Left lung (tissue), 10 donors: ENCODE measurements around the gene CPNE4. TPM values are rescaled to one million over a fixed set of nuclear protein-coding genes. Genes with fewer than 3 reads are reported as not detected.

Experiments used
- ATAC-seq: fragments of 200-7000 bp; cut with Tn5 transposase; one replicate; pipeline ENCODE4 v1.9.1; 2020; ENCODE audit warnings: moderate library complexity
- DNase-seq, 4 donors: peaks; one replicate each; pipeline ENCODE4 v3.0.0-alpha.2; 2013 to 2020
- H3K27ac ChIP-seq, 2 donors: fragments of 200-600 bp; sonication (generic) in 1 of 2; one replicate each; pipeline versions ENCODE4 v1.5.0 to v1.8.0; 2020 to 2021
- H3K27me3 ChIP-seq, 2 donors: fragments of 200-600 bp; sonication (generic) in 1 of 2; one replicate each; pipeline versions ENCODE4 v1.5.0 to v1.8.0; 2020 to 2021
- H3K36me3 ChIP-seq, 2 donors: fragments of 200-600 bp; sonication (generic) in 1 of 2; one replicate each; pipeline versions ENCODE4 v1.5.0 to v1.8.0; 2020 to 2021
- H3K4me1 ChIP-seq, 2 donors: fragments of 200-600 bp; one replicate each; pipeline ENCODE4 v1.8.0; 2021
- H3K4me3 ChIP-seq, 2 donors: fragments of 200-600 bp; sonication (generic) in 1 of 2; one replicate each; pipeline versions ENCODE4 v1.5.0 to v1.8.0; 2020 to 2021; ENCODE audit warnings: mild to moderate bottlenecking in 1 of 2
- H3K9me3 ChIP-seq, 2 donors: fragments of 200-600 bp; sonication (generic) in 1 of 2; one replicate each; pipeline versions ENCODE4 v1.5.0 to v1.8.0; 2020 to 2021
- intact Hi-C, 2 donors: fragments of 100-400 bp; cut with DNase I; formaldehyde crosslinking; loops; one replicate each; pipeline versions ENCODE4 v1.11.2 to v1.14.2; 2022
- polyA plus RNA-seq, 6 donors: library from polyadenylated mRNA; unstranded; fragments of 120-200 nt; gene quantifications; one replicate each; pipeline ENCODE4 v1.2.1, GENCODE V29; 2013; ENCODE audit not compliant: insufficient read length in 6 of 6
- total RNA-seq, 2 donors: library from RNA; stranded (reverse); fragmentation: NEBNext Ultra II Directional; extraction: Animal tissue kit (Norgen Biotek cat#: 25700); gene quantifications; one replicate each; pipeline ENCODE4 v1.2.1, GENCODE V29; 2021
- TF ChIP-seq, protein P1 (sequence below), 2 donors: fragments of 200-600 bp; sonication (generic) in 1 of 2; IDR thresholded peaks; one replicate each; pipeline versions ENCODE4 v1.5.0 to v1.8.0; 2021; ENCODE audit warnings: antibody characterized with exemption in 2 of 2
- donor health status: DM: no; HTN: yes; CAD: no.
- donor health status: DM: no; HTN: no; CAD: no.

CPNE4 gene
- total and polyA plus RNA-seq, 8 donors, result 0.24 to 2.1 (median 0.85) TPM

DNA sequence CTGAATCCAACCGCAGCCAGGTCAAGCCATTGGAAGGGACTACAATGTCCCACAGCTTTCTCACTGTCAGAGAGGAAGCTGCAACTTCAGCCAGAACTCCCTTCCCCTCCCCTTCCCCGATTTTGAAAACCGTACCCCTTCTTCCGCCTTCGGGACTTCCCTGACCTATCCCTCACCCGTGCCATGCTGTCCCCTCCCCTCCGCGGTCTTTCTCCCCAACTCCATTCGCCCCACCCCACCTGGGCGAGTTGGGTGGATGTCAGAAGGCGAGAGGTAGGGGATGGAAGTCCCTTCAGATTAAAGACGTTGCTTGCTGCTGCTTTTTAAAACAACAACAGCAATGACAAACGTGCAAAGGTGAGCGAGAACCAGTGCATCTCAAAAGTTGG lies 723 bp downstream of the CPNE4 start:
- H3K9me3 ChIP-seq, result no peaks in the 10 kb centered on the region
- H3K4me3 ChIP-seq, result peak overlapping the region in 1 of 2 donors; percentile 6
- peaks cover 0 to 4% of the 10 kb centered on the region in 2 donors for H3K4me1 ChIP-seq
- H3K27me3 ChIP-seq, result peaks cover 39 to 88% of the 10 kb centered on the region in 2 donors
- H3K27ac ChIP-seq, result no peak overlapping the region
- intact Hi-C loops, result no loop called here
- ATAC-seq (no peak), DNase-seq (no peak)
- TF ChIP-seq, protein P1, sequence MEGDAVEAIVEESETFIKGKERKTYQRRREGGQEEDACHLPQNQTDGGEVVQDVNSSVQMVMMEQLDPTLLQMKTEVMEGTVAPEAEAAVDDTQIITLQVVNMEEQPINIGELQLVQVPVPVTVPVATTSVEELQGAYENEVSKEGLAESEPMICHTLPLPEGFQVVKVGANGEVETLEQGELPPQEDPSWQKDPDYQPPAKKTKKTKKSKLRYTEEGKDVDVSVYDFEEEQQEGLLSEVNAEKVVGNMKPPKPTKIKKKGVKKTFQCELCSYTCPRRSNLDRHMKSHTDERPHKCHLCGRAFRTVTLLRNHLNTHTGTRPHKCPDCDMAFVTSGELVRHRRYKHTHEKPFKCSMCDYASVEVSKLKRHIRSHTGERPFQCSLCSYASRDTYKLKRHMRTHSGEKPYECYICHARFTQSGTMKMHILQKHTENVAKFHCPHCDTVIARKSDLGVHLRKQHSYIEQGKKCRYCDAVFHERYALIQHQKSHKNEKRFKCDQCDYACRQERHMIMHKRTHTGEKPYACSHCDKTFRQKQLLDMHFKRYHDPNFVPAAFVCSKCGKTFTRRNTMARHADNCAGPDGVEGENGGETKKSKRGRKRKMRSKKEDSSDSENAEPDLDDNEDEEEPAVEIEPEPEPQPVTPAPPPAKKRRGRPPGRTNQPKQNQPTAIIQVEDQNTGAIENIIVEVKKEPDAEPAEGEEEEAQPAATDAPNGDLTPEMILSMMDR (IDR thresholded peaks at IDR 0.05), result no peak
- peaks cover 0 to 3% of the 10 kb centered on the region in 2 donors for H3K36me3 ChIP-seq

DNA sequence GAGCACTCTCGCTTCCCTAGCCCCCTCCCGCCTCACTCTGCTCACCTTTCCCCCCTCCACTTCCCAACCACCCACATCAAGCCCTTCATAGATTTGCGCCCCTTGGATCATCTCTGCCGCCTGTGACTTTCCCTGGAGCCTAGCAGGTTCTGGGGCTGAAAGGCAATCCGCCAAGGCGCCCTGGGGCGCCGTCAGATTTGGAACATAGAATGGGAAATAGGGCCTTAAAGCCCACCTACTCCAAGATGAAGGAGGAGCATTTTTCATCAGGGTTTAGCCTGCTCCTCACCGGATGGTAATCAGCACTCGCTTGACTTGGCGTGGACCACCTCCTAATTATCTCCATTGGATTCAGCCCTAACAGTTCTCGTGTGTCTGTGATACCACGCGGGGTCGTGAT lies 1.3 kb downstream of the CPNE4 start:
- H3K4me1 ChIP-seq, result peaks cover 0 to 4% of the 10 kb centered on the region in 2 donors
- TF ChIP-seq, protein P1 (IDR thresholded peaks at IDR 0.05), result no peak
- no peak overlapping the region for H3K4me3 ChIP-seq
- no peak for DNase-seq
- H3K27ac ChIP-seq, result no peak overlapping the region
- H3K27me3 ChIP-seq, result peaks cover 39 to 81% of the 10 kb centered on the region in 2 donors
- no peak for ATAC-seq
- peaks cover 0 to 3% of the 10 kb centered on the region in 2 donors for H3K36me3 ChIP-seq
- intact Hi-C loops, result no loop called here
- no peaks in the 10 kb centered on the region for H3K9me3 ChIP-seq

DNA sequence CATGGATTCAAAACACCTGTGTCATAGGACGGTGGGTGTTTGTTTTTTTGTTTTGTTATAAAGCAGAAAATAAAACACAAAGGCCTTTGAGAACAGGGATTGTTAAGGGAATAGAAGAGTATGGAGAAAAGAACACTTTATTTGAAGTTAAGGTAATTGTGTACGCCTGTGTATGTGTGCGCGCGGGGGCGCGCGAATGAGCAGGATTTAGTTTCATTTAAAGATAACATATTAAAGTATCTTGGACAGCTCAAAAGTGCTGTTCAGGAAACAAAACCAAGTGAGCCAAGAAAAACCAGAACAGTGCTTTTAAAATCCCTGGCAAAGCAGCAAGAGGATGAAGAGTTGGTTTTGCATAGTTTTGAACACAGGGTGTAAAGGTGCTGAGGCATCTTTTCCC lies 1.9 kb downstream of the CPNE4 start:
- Histone ChIP-seq H3K4me3 (no peak overlapping the region), H3K4me1 (peaks cover 0 to 4% of the 10 kb centered on the region in 2 donors), H3K27ac (no peak overlapping the region), H3K36me3 (peaks cover 0 to 3% of the 10 kb centered on the region in 2 donors), H3K9me3 (no peaks in the 10 kb centered on the region), H3K27me3 (peaks cover 39 to 77% of the 10 kb centered on the region in 2 donors)
- no peak for ATAC-seq
- TF ChIP-seq, protein P1 (IDR thresholded peaks at IDR 0.05), result no peak
- peak in 1 of 4 donors; percentile 34 for DNase-seq
- intact Hi-C loops, result no loop called here

DNA sequence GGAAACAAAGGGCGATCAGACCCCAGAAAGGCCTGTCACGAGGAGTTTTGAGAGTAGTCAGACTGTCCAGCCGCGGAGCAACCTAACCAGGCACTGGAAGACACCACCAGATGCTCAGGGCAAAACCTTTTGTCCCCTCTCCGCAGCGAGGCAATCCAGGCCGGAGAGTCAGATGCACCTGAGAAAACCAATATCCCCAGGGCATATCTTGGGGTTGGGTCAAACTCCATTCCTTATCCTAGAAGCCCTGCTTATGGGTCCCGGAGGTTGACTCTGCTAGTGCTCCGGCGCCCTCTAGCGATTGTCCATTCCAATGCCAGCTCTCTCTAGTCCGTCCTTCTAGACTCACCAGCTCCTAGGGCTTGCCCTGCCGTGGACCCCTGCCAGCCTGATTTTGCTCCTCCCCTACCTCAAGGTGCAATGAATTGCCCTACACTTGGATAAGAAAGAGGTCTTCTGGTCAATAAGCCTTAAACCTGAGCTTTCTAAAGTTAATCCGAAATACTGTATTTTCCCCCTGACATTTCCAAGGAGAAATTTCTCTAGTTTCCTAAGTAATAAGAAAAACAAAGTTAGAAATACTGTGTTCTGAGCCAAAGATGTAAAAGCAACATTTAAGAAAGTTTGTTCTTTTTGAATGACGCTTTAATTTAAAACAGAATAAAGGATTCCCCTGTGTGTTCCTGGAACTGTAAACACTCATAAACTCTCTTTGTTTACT lies 5.5 kb downstream of the CPNE4 start:
- H3K4me3 ChIP-seq, result no peak overlapping the region
- intact Hi-C loops, result loop anchor here in 1 of 2 donors (5.0 kb wide), 1 partner anchor 232 kb away; no protein-coding TSS in a partner anchor
- ATAC-seq (peak; percentile 99), DNase-seq (peak; percentile 36 to 89 (median 77))
- no peaks in the 10 kb centered on the region for H3K4me1 ChIP-seq
- TF ChIP-seq, protein P1 (IDR thresholded peaks at IDR 0.05), result peak; percentile 74 to 77
- no peaks in the 10 kb centered on the region for H3K9me3 ChIP-seq
- peaks cover 18 to 41% of the 10 kb centered on the region in 2 donors for H3K27me3 ChIP-seq
- H3K27ac ChIP-seq, result no peak overlapping the region
- H3K36me3 ChIP-seq, result peaks cover 0 to 3% of the 10 kb centered on the region in 2 donors

DNA sequence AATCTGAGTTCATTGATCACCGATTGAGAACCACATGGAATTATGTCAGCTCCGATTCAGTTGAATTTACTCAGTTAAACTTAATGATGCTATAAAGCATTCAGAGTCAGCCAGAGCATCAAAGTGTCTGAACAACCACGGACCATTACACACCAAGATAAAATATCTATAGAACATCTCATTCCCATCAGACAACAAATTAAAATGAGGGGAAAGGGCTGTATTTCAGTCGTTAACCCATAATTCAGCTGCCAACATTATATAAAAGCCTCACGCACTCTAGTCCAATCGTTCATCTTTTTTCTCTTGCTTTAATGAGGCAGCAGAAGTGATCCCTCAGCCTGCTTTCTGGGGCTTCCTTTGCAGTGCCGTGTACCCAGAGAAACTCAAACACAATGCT lies 11.9 kb downstream of the CPNE4 start:
- Histone ChIP-seq H3K36me3 (no peaks in the 10 kb centered on the region), H3K27me3 (peaks cover 0 to 24% of the 10 kb centered on the region in 2 donors), H3K9me3 (no peaks in the 10 kb centered on the region), H3K4me1 (no peaks in the 10 kb centered on the region), H3K4me3 (no peak overlapping the region), H3K27ac (no peak overlapping the region)
- intact Hi-C loops, result no loop called here
- DNase-seq, result no peak
- TF ChIP-seq, protein P1 (IDR thresholded peaks at IDR 0.05), result no peak
- no peak for ATAC-seq
